PC-9 (cell line): ENCODE measurements around the gene MCF2L. TPM values are rescaled to one million over a fixed set of nuclear protein-coding genes. Genes with fewer than 3 reads are reported as not detected.

Source experiments
- BruUV-seq: library from RNA; stranded (reverse); fragments of 400-500 nt; replicated peaks from 2 replicates; lab custom pipeline; 2021; lab: Mats Ljungman, UMichigan
- CTCF ChIA-PET: fragments of 300-600 bp; sonication (Branson Sonifier 250); formaldehyde crosslinking; loops from one replicate; lab custom pipeline; 2022; ENCODE audit warnings: antibody characterized with exemption; lab: Charles Lee
- POLR2A ChIA-PET: fragments of 300-600 bp; sonication (Branson Sonifier 250); formaldehyde crosslinking; loops from one replicate; lab custom pipeline; 2022; ENCODE audit warnings: antibody characterized with exemption; ENCODE audit not compliant: unreplicated experiment; lab: Charles Lee
- DNase-seq, 2 experiments: peaks; one replicate each; pipeline versions ENCODE4 v3.0.0 to v3.0.0-alpha.2; 2015 to 2022; ENCODE audit warnings: mixed read lengths in 1 of 2
- H2AFZ ChIP-seq: fragments of 200-600 bp; sonication (generic); 2 replicates; pipeline ENCODE4 v1.8.1; 2017; ENCODE audit warnings: antibody characterized with exemption
- H3F3A ChIP-seq: fragments of 200-600 bp; sonication (generic); 2 replicates; pipeline ENCODE4 v1.8.1; 2017; ENCODE audit warnings: antibody characterized with exemption, mild to moderate bottlenecking, low read depth; ENCODE audit not compliant: insufficient read depth
- H3K27ac ChIP-seq: fragments of 200-600 bp; sonication (generic); 2 replicates; pipeline ENCODE4 v1.6.1; 2016; ENCODE audit warnings: mixed run types
- H3K27me3 ChIP-seq: fragments of 200-600 bp; sonication (generic); 2 replicates; pipeline ENCODE4 v1.6.1; 2016; ENCODE audit warnings: low read depth, mixed run types; ENCODE audit not compliant: insufficient read depth
- H3K36me3 ChIP-seq: fragments of 200-600 bp; sonication (generic); 2 replicates; pipeline ENCODE4 v1.6.1; 2016; ENCODE audit warnings: low read depth, mixed run types
- H3K4me1 ChIP-seq: fragments of 200-600 bp; sonication (generic); replicated peaks from 2 replicates; pipeline ENCODE4 v1.6.1; 2016; ENCODE audit warnings: mixed run types; ENCODE audit not compliant: insufficient read depth
- H3K4me2 ChIP-seq: fragments of 200-600 bp; sonication (generic); 2 replicates; pipeline ENCODE4 v1.6.1; 2017; ENCODE audit warnings: mixed run types
- H3K4me3 ChIP-seq: fragments of 200-600 bp; sonication (generic); 2 replicates; pipeline ENCODE4 v1.6.1; 2016; ENCODE audit warnings: mixed run types
- H3K79me2 ChIP-seq: fragments of 200-600 bp; sonication (generic); 2 replicates; pipeline ENCODE4 v1.6.1; 2017; ENCODE audit warnings: low read depth, mixed run types
- H3K9me2 ChIP-seq: fragments of 200-600 bp; sonication (generic); 2 replicates; pipeline ENCODE4 v1.8.1; 2017; ENCODE audit warnings: mild to moderate bottlenecking; ENCODE audit not compliant: insufficient read depth
- H3K9me3 ChIP-seq: fragments of 200-600 bp; sonication (generic); 2 replicates; pipeline ENCODE4 v1.8.1; 2016; ENCODE audit warnings: low read depth; ENCODE audit not compliant: insufficient read depth
- H4K20me1 ChIP-seq: fragments of 200-600 bp; sonication (generic); 2 replicates; pipeline ENCODE4 v1.8.1; 2017; ENCODE audit not compliant: insufficient read depth
- CTCF ChIP-seq: fragments of 200-600 bp; sonication (generic); conservative IDR thresholded peaks from 2 replicates; pipeline ENCODE4 v1.6.1; 2017; ENCODE audit warnings: mixed run types, antibody characterized with exemption, mild to moderate bottlenecking, moderate library complexity
- EZH2 ChIP-seq: fragments of 200-600 bp; sonication (generic); IDR thresholded peaks from 2 replicates; pipeline ENCODE4 v1.8.0; 2017; ENCODE audit warnings: antibody characterized with exemption, low read depth
- intact Hi-C: fragments of 100-400 bp; cut with micrococcal nuclease; formaldehyde crosslinking; loops from one replicate; pipeline ENCODE4 v1.10.0; 2022; ENCODE audit not compliant: unreplicated experiment
- total RNA-seq: library from RNA; stranded (reverse); gene quantifications from 2 replicates; pipeline ENCODE4 v1.2.3, GENCODE V29; 2021

Gene MCF2L
- total RNA-seq, 1 experiment from 2014 or later: 28.2 TPM

- no peaks in the 10 kb centered on the region for H3K36me3 ChIP-seq
- H3K27me3 ChIP-seq: no peaks in the 10 kb centered on the region
- no peaks in the 10 kb centered on the region for H3K4me1 ChIP-seq
- H2AFZ ChIP-seq: no peak overlapping the region
- H3K79me2 ChIP-seq: no peaks in the 10 kb centered on the region
- TF ChIP-seq CTCF (no peak), EZH2 (no peak)
- no peaks in the 10 kb centered on the region for H3K9me3 ChIP-seq
- CTCF ChIA-PET: no interaction called here
- no TSS peak for BruUV-seq
- no peak for DNase-seq
- no peak overlapping the region for H3K4me2 ChIP-seq
- H3K4me3 ChIP-seq: no peak overlapping the region
- no peak overlapping the region for H3K27ac ChIP-seq
- H4K20me1 ChIP-seq: peaks cover 5% of the 10 kb centered on the region; the same call in 1 of the 2 replicates
- no peaks in the 10 kb centered on the region; the same call in 1 of the 2 replicates for H3F3A ChIP-seq
- intact Hi-C loops: no loop called here
- POLR2A ChIA-PET: no interaction called here
- H3K9me2 ChIP-seq: no peaks in the 10 kb centered on the region
Measured at GRCh38 chr13:113046128-113046882, 77.3 kb downstream of the MCF2L start.

GRCh38 chr13:113046883-113047244 lies 77.8 kb downstream of the MCF2L start:
- no peak for DNase-seq
- ChIA-PET CTCF (no interaction called here), POLR2A (no interaction called here)
- Histone ChIP-seq H3K9me3 (no peaks in the 10 kb centered on the region), H3F3A (no peaks in the 10 kb centered on the region; the same call in 1 of the 2 replicates), H4K20me1 (peaks cover 5% of the 10 kb centered on the region; the same call in 1 of the 2 replicates), H3K27me3 (no peaks in the 10 kb centered on the region), H3K4me2 (no peak overlapping the region), H3K4me3 (no peak overlapping the region), H2AFZ (no peak overlapping the region), H3K4me1 (no peaks in the 10 kb centered on the region), H3K27ac (no peak overlapping the region), H3K36me3 (no peaks in the 10 kb centered on the region), H3K79me2 (no peaks in the 10 kb centered on the region), H3K9me2 (no peaks in the 10 kb centered on the region)
- no peak for TF ChIP-seq EZH2
- TF ChIP-seq CTCF: no peak
- BruUV-seq: no TSS peak
- intact Hi-C loops: no loop called here

- no peak for TF ChIP-seq CTCF
- TF ChIP-seq EZH2: no peak
- Histone ChIP-seq H3K9me3 (no peaks in the 10 kb centered on the region), H3K36me3 (no peaks in the 10 kb centered on the region), H3K27ac (no peak overlapping the region), H2AFZ (no peak overlapping the region), H3K27me3 (no peaks in the 10 kb centered on the region), H3K4me2 (no peak overlapping the region), H3K4me1 (no peaks in the 10 kb centered on the region), H3F3A (no peaks in the 10 kb centered on the region; the same call in 1 of the 2 replicates), H3K9me2 (no peaks in the 10 kb centered on the region), H4K20me1 (peaks cover 5% of the 10 kb centered on the region; the same call in 1 of the 2 replicates), H3K4me3 (no peak overlapping the region), H3K79me2 (no peaks in the 10 kb centered on the region)
- BruUV-seq: no TSS peak
- CTCF ChIA-PET: no interaction called here
- POLR2A ChIA-PET: no interaction called here
- no peak for DNase-seq
- intact Hi-C loops: no loop called here
Measured at GRCh38 chr13:113047587-113047986, 78.6 kb downstream of the MCF2L start.
